HG03060 (cell line): ENCODE data around the gene POLRMT.
"Not testable (repeated sequence)": the region's sequence is repeated elsewhere in the genome, so short reads cannot be mapped to it uniquely, and the experiment has no call there.

Source experiments
- ATAC-seq: cut with Tn5 transposase; IDR thresholded peaks from one replicate; pipeline ENCODE4 v1.9.1; 2021; ENCODE audit warnings: low read depth, moderate number of reproducible peaks; ENCODE audit not compliant: unreplicated experiment

POLRMT gene

GRCh38 chr19:632579-633067 lies 714 bp downstream of the POLRMT start:
- ATAC-seq = no peak

- ATAC-seq = no peak
Observed at GRCh38 chr19:629961-630714, 3.2 kb downstream of the POLRMT start.

GRCh38 chr19:629515-629914 lies 3.8 kb downstream of the POLRMT start:
- not testable (repeated sequence) for ATAC-seq

GRCh38 chr19:628168-628567 lies 5.2 kb downstream of the POLRMT start:
- no peak for ATAC-seq

GRCh38 chr19:626566-626965 lies 6.8 kb downstream of the POLRMT start:
- ATAC-seq = not testable (repeated sequence)

GRCh38 chr19:625257-625656 lies 8.1 kb downstream of the POLRMT start:
- no peak for ATAC-seq

GRCh38 chr19:624433-625109 lies 8.8 kb downstream of the POLRMT start:
- no peak for ATAC-seq

- no peak for ATAC-seq
Observed at GRCh38 chr19:623974-624373, 9.4 kb downstream of the POLRMT start.

- ATAC-seq = no peak
Observed at GRCh38 chr19:623175-623916, 10.0 kb downstream of the POLRMT start.

GRCh38 chr19:622666-623065 lies 10.7 kb downstream of the POLRMT start:
- no peak for ATAC-seq

- no peak for ATAC-seq
Observed at GRCh38 chr19:621819-622218, 11.5 kb downstream of the POLRMT start.

- not testable (repeated sequence) for ATAC-seq
Observed at GRCh38 chr19:621191-621590, 12.1 kb downstream of the POLRMT start.

GRCh38 chr19:620166-620862 lies 13.0 kb downstream of the POLRMT start:
- ATAC-seq = no peak

- ATAC-seq = no peak
Observed at GRCh38 chr19:619286-620002, 13.9 kb downstream of the POLRMT start.

GRCh38 chr19:618674-619285 lies 14.6 kb downstream of the POLRMT start:
- ATAC-seq = no peak

- no peak for ATAC-seq
Observed at GRCh38 chr19:618247-618619, 15.1 kb downstream of the POLRMT start.

- ATAC-seq = no peak
Observed at GRCh38 chr19:617551-618246, 15.6 kb downstream of the POLRMT start.

GRCh38 chr19:616747-617526 lies 16.4 kb downstream of the POLRMT start:
- no peak for ATAC-seq
